Psoas muscle (tissue), 8 donors: ENCODE results near the gene VEPH1. TPM values are rescaled to one million over a fixed set of nuclear protein-coding genes. Genes with fewer than 3 reads are reported as not detected.

Source experiments
- ATAC-seq, 4 donors: fragments of 200-7000 bp; cut with Tn5 transposase; one replicate each; pipeline ENCODE4 v1.9.1; 2020; ENCODE audit warnings: moderate library complexity in 3 of 4, mild to moderate bottlenecking in 2 of 4
- DNase-seq, 2 donors: peaks; one replicate each; pipeline ENCODE4 v3.0.0-alpha.2; 2020
- H3K27ac ChIP-seq: fragments of 200-600 bp; one replicate; pipeline ENCODE4 v1.8.0; 2022
- H3K27me3 ChIP-seq, 3 donors: fragments of 200-600 bp in 1 of 3; one replicate each; pipeline versions ENCODE4 v1.6.1 to v1.8.0; 2013 to 2022; ENCODE audit warnings: low read length in 2 of 3, mild to moderate bottlenecking in 2 of 3, moderate library complexity in 1 of 3; ENCODE audit not compliant: insufficient read depth in 3 of 3
- H3K36me3 ChIP-seq, 2 donors: fragments of 200-600 bp in 1 of 2; one replicate each; pipeline versions ENCODE4 v1.6.1 to v1.8.0; 2013 to 2022; ENCODE audit warnings: low read depth in 1 of 2, mild to moderate bottlenecking in 1 of 2, moderate library complexity in 1 of 2; ENCODE audit not compliant: insufficient read depth in 1 of 2
- H3K4me1 ChIP-seq: fragments of 200-600 bp; one replicate; pipeline ENCODE4 v1.8.0; 2022
- H3K4me3 ChIP-seq: fragments of 200-600 bp; one replicate; pipeline ENCODE4 v1.8.0; 2022; ENCODE audit warnings: mild to moderate bottlenecking
- H3K9me3 ChIP-seq: fragments of 200-600 bp; one replicate; pipeline ENCODE4 v1.8.0; 2022
- WGBS, 3 donors: extraction: QIAGEN DNeasy Blood & Tissue Kit; methylation state at CpG; one replicate each; pipeline versions ENCODE4 v1.1.6 to v1.1.7; 2013; 5-methylcytosine and 5-hydroxymethylcytosine counted together
- intact Hi-C, 2 donors: fragments of 100-400 bp; cut with DNase I; formaldehyde crosslinking; loops; one replicate each; pipeline versions ENCODE4 v1.11.0 to v1.14.2; 2022
- polyA plus RNA-seq, 3 donors: library from polyadenylated mRNA; stranded (reverse); fragments of 200-250 nt; gene quantifications; one replicate each; pipeline ENCODE4 v1.2.3, GENCODE V29; 2013
- total RNA-seq, 4 donors: library from RNA; stranded (reverse); fragmentation: NEBNext Ultra II Directional in 2 of 4; extraction: Animal tissue kit (Norgen Biotek cat#: 25700) in 2 of 4; gene quantifications; one replicate each; pipeline versions ENCODE4 v1.2.1 to v1.2.4, GENCODE V29; 2021 to 2023
- TF ChIP-seq, protein P1 (sequence below): fragments of 200-600 bp; IDR thresholded peaks from one replicate; pipeline ENCODE4 v1.8.0; 2022; ENCODE audit warnings: antibody characterized with exemption
- donor health status: healthy with polysubstance abuse.
- donor health status: DM: no; HTN: no; CAD: no; lungs with moderate emphysema.
- donor health status: Bipolar disorder and iron deficiency.
- donor health status: healthy.
- donor health status: DM: yes; HTN: yes; CAD: no.
- donor health status: DM: no; HTN: no; CAD: no.
- donor health status: DM: no; HTN: no; CAD: no.
- donor health status: DM: yes; HTN: yes; CAD: no.

VEPH1 gene
- total and polyA plus RNA-seq, 7 donors = 0.14 to 0.34 (median 0.25) TPM; not detected in 2

DNA sequence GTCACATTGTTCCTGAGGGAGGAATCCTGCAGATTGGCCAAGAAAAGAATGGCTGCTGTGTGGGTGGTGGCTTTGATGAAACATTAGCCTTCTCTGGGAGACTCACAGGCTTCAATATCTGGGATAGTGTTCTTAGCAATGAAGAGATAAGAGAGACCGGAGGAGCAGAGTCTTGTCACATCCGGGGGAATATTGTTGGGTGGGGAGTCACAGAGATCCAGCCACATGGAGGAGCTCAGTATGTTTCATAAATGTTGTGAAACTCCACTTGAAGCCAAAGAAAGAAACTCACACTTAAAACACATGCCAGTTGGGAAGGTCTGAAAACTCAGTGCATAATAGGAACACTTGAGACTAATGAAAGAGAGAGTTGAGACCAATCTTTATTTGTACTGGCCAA is 60.5 kb downstream of the VEPH1 start:
- H3K4me1 ChIP-seq = no peaks in the 10 kb centered on the region
- no peak overlapping the region for H3K27ac ChIP-seq
- no peak overlapping the region for H3K4me3 ChIP-seq
- H3K36me3 ChIP-seq = no peaks in the 10 kb centered on the region
- ATAC-seq (no peak), DNase-seq (no peak)
- WGBS, 3 donors = 71 to 78% (median 75%) methylated on average over 2 of the region's 2 CpGs
- intact Hi-C loops = no loop called here
- TF ChIP-seq, protein P1, sequence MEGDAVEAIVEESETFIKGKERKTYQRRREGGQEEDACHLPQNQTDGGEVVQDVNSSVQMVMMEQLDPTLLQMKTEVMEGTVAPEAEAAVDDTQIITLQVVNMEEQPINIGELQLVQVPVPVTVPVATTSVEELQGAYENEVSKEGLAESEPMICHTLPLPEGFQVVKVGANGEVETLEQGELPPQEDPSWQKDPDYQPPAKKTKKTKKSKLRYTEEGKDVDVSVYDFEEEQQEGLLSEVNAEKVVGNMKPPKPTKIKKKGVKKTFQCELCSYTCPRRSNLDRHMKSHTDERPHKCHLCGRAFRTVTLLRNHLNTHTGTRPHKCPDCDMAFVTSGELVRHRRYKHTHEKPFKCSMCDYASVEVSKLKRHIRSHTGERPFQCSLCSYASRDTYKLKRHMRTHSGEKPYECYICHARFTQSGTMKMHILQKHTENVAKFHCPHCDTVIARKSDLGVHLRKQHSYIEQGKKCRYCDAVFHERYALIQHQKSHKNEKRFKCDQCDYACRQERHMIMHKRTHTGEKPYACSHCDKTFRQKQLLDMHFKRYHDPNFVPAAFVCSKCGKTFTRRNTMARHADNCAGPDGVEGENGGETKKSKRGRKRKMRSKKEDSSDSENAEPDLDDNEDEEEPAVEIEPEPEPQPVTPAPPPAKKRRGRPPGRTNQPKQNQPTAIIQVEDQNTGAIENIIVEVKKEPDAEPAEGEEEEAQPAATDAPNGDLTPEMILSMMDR = no peak
- H3K27me3 ChIP-seq = no peaks in the 10 kb centered on the region
- no peaks in the 10 kb centered on the region for H3K9me3 ChIP-seq

DNA sequence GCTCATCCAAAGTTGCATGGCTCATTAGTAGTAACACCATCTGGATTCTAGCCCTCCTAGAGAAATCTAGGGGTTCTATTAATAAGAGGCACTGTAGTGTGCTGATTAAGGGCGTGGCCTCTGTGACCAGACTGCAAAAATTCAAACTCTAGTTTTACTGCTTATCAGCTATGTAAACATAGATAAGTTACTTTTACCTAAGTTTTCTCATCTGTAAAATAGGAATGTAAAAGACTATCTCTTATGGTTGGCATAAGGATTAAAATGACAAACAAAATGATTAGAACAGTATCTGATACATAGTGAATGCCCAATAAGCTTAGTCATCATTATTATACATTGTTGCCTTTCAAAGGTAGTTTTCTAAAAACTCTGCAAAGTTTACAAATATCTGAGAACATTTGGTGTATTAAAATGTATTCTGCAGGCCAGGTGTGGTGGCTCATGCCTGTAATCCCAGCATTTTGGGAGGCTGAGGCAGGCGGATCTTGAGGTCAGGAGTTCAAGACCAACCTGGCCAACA is 62.1 kb downstream of the VEPH1 start:
- intact Hi-C loops = no loop called here
- Histone ChIP-seq H3K4me1 (peaks cover 9% of the 10 kb centered on the region), H3K36me3 (no peaks in the 10 kb centered on the region), H3K27ac (no peak overlapping the region), H3K9me3 (no peaks in the 10 kb centered on the region), H3K27me3 (no peaks in the 10 kb centered on the region), H3K4me3 (no peak overlapping the region)
- 87 to 94% (median 92%) methylated on average over 2 of the region's 2 CpGs for WGBS, 3 donors
- TF ChIP-seq, protein P1 = no peak
- ATAC-seq = no peak
- DNase-seq = no peak

DNA sequence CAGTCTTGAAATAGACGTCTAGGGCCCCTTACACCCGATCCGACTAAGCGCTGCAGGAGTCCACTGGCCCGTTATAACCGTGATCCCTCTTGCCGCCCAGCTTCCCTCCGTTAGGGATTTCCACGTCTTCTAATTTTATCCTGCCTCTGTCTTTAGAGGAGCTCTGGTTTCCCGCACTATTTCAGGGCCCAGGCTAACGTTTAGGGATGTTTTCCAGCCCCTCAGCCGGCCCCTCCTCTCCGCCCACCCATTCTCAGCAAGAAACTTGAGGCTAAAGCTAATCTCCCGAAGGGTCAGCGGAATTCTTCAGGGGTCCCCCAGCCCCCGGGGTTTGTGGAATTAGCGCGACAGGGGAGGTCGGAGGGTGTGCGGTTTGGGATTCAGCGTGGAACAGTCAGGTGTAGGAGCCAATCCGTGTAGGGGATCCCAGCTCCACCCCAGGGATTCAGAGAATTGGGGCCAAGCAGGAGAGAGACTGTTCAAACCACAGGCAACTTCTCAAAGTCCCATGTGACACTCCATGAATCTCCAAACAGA is 65.0 kb downstream of the VEPH1 start:
- no peaks in the 10 kb centered on the region for H3K36me3 ChIP-seq
- peaks cover 9% of the 10 kb centered on the region for H3K4me1 ChIP-seq
- H3K9me3 ChIP-seq = no peaks in the 10 kb centered on the region
- 5% methylated on average over 22 of the region's 22 CpGs for WGBS, 3 donors
- intact Hi-C loops = no loop called here
- no peak for DNase-seq
- no peaks in the 10 kb centered on the region for H3K27me3 ChIP-seq
- no peak overlapping the region for H3K27ac ChIP-seq
- H3K4me3 ChIP-seq = peak overlapping the region; percentile 75
- ATAC-seq = peak in 1 of 4 donors; percentile 13
- TF ChIP-seq, protein P1 = no peak

DNA sequence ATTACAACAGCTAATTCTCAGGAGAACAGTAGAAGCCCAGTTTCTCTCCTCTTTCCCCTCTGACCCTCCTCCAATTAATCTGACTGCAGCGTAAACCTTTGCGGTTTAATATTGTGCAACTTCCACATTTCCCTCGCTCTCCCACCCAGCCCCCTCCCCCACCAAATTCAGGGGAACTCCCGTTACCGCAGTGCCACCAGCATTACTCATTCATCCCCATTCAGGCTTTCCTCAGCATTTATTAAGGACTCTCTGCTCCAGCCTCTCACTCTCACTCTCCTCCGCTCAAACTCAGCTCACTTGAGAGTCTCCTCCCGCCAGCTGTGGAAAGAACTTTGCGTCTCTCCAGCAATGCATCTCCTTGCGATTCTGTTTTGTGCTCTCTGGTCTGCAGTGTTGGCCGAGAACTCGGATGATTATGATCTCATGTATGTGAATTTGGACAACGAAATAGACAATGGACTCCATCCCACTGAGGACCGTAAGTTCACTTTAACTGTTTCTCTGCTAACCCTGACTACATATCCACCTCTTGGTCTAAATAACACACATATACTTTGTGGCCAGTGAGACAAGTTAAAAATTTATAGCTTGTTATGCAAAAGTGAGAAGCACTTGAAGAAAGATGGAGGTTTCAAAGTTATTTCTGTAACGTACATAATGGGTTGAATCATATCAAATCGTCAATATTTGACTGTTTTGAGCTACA is 66.5 kb downstream of the VEPH1 start, which contains the start of gene PTX3:
Gene PTX3 (plus strand): TSS at position 268 of the 709 bp plus-strand sequence. CDS start 84 bp downstream, at position 352.
- TF ChIP-seq, protein P1 = no peak
- intact Hi-C loops = no loop called here
- Histone ChIP-seq H3K4me1 (peaks cover 9% of the 10 kb centered on the region), H3K9me3 (no peaks in the 10 kb centered on the region), H3K4me3 (peak within 1 kb of the TSS; percentile 75), H3K36me3 (no peaks in the 10 kb centered on the region), H3K27me3 (no peaks in the 10 kb centered on the region), H3K27ac (no peak within 1 kb of the TSS)
- ATAC-seq (peak; percentile 30 to 74 (median 52)), DNase-seq (peak in 1 of 2 donors; percentile 39)
- 9 to 13% (median 10%) methylated on average over 15 of the region's 15 CpGs for WGBS, 3 donors
